ENCODE data around the gene MKRN2. TPM values are rescaled to one million over a fixed set of nuclear protein-coding genes. Genes with fewer than 3 reads are reported as not detected.

MKRN2 gene
- total and polyA plus RNA-seq, 4 donors: 15.7 to 30.8 (median 23.3) TPM

GRCh38 chr3:12598890-12599289, 42.0 kb downstream of the MKRN2 start:
- TF ChIP-seq CTCF (IDR thresholded peaks at IDR 0.05; ENCODE audit: control extremely low read depth, extremely low read depth): no peak
- Histone ChIP-seq H3K9ac (ENCODE audit: insufficient read depth in 1 of 2, low read length in 2 of 2) (no peak overlapping the region), H3K9me3 (ENCODE audit: control insufficient read depth in 4 of 4, insufficient read depth in 3 of 4, low read length in 3 of 4) (no peaks in the 10 kb centered on the region), H3K27me3 (ENCODE audit: control insufficient read depth in 3 of 3, insufficient read depth in 3 of 3, low read length in 2 of 3) (no peaks in the 10 kb centered on the region), H3K27ac (ENCODE audit: low read depth in 1 of 2, low read length in 1 of 2) (no peak overlapping the region), H3K4me1 (ENCODE audit: control insufficient read depth in 5 of 5, insufficient read depth in 5 of 5, low read length in 5 of 5) (no peaks in the 10 kb centered on the region), H3K4me3 (no peak overlapping the region), H3K36me3 (ENCODE audit: control insufficient read depth in 4 of 4, insufficient read depth in 4 of 4, low read length in 4 of 4) (peaks cover 23 to 58% (median 34%) of the 10 kb centered on the region in 4 donors)
- DNase-seq (no peak), ATAC-seq (ENCODE audit: insufficient read depth, low FRiP score) (no peak)

- DNase-seq (no peak), ATAC-seq (ENCODE audit: insufficient read depth, low FRiP score) (no peak)
- Histone ChIP-seq H3K27ac (ENCODE audit: low read depth in 1 of 2, low read length in 1 of 2) (no peak overlapping the region), H3K4me3 (no peak overlapping the region), H3K4me1 (ENCODE audit: control insufficient read depth in 5 of 5, insufficient read depth in 5 of 5, low read length in 5 of 5) (no peaks in the 10 kb centered on the region), H3K9ac (ENCODE audit: insufficient read depth in 1 of 2, low read length in 2 of 2) (no peak overlapping the region), H3K27me3 (ENCODE audit: control insufficient read depth in 3 of 3, insufficient read depth in 3 of 3, low read length in 2 of 3) (no peaks in the 10 kb centered on the region), H3K36me3 (ENCODE audit: control insufficient read depth in 4 of 4, insufficient read depth in 4 of 4, low read length in 4 of 4) (peaks cover 14 to 59% (median 30%) of the 10 kb centered on the region in 4 donors), H3K9me3 (ENCODE audit: control insufficient read depth in 4 of 4, insufficient read depth in 3 of 4, low read length in 3 of 4) (no peaks in the 10 kb centered on the region)
- WGBS, 2 donors: 88 to 92% methylated on average over 1 of the region's 1 CpG
- no peak for TF ChIP-seq CTCF (IDR thresholded peaks at IDR 0.05; ENCODE audit: control extremely low read depth, extremely low read depth)
These were observed 44.2 kb downstream of the MKRN2 start for GRCh38 chr3:12601072-12601471.

GRCh38 chr3:12603969-12604368, 47.1 kb downstream of the MKRN2 start:
- no peak for DNase-seq
- H3K9ac ChIP-seq (ENCODE audit: insufficient read depth in 1 of 2, low read length in 2 of 2): no peak overlapping the region
- 92 to 94% methylated on average over 2 of the region's 2 CpGs for WGBS, 2 donors
- no peaks in the 10 kb centered on the region for H3K27me3 ChIP-seq (ENCODE audit: control insufficient read depth in 3 of 3, insufficient read depth in 3 of 3, low read length in 2 of 3)
- H3K9me3 ChIP-seq (ENCODE audit: control insufficient read depth in 4 of 4, insufficient read depth in 3 of 4, low read length in 3 of 4): no peaks in the 10 kb centered on the region
- no peak for ATAC-seq (ENCODE audit: insufficient read depth, low FRiP score)
- no peak overlapping the region for H3K4me3 ChIP-seq
- no peak overlapping the region for H3K27ac ChIP-seq (ENCODE audit: low read depth in 1 of 2, low read length in 1 of 2)
- H3K36me3 ChIP-seq (ENCODE audit: control insufficient read depth in 4 of 4, insufficient read depth in 4 of 4, low read length in 4 of 4): peaks cover 24 to 57% (median 33%) of the 10 kb centered on the region in 4 donors
- H3K4me1 ChIP-seq (ENCODE audit: control insufficient read depth in 5 of 5, insufficient read depth in 5 of 5, low read length in 5 of 5): peaks cover 0 to under 1% (median 0%) of the 10 kb centered on the region in 5 donors
- no peak for TF ChIP-seq CTCF (IDR thresholded peaks at IDR 0.05; ENCODE audit: control extremely low read depth, extremely low read depth)

GRCh38 chr3:12608376-12608775, 51.5 kb downstream of the MKRN2 start:
- Histone ChIP-seq H3K27ac (ENCODE audit: low read depth in 1 of 2, low read length in 1 of 2) (no peak overlapping the region), H3K4me3 (no peak overlapping the region), H3K36me3 (ENCODE audit: control insufficient read depth in 4 of 4, insufficient read depth in 4 of 4, low read length in 4 of 4) (peaks cover 17 to 34% (median 23%) of the 10 kb centered on the region in 4 donors), H3K9ac (ENCODE audit: insufficient read depth in 1 of 2, low read length in 2 of 2) (no peak overlapping the region), H3K9me3 (ENCODE audit: control insufficient read depth in 4 of 4, insufficient read depth in 3 of 4, low read length in 3 of 4) (no peaks in the 10 kb centered on the region), H3K4me1 (ENCODE audit: control insufficient read depth in 5 of 5, insufficient read depth in 5 of 5, low read length in 5 of 5) (peaks cover 0 to 3% (median 0%) of the 10 kb centered on the region in 5 donors), H3K27me3 (ENCODE audit: control insufficient read depth in 3 of 3, insufficient read depth in 3 of 3, low read length in 2 of 3) (no peaks in the 10 kb centered on the region)
- WGBS, 2 donors: 99 to 100% methylated on average over 1 of the region's 1 CpG
- ATAC-seq (ENCODE audit: insufficient read depth, low FRiP score) (no peak), DNase-seq (no peak)
- no peak for TF ChIP-seq CTCF (IDR thresholded peaks at IDR 0.05; ENCODE audit: control extremely low read depth, extremely low read depth)
